ENCODE data around the gene NKD1. TPM values are rescaled to one million over a fixed set of nuclear protein-coding genes. Genes with fewer than 3 reads are reported as not detected.

Gene NKD1
- total RNA-seq, 1 donor from 2014 or later: 1.7 TPM

GRCh38 chr16:50525262-50525661 is 22.9 kb upstream of the NKD1 start:
- no peaks in the 10 kb centered on the region for H3K9me3 ChIP-seq
- no peak for TF ChIP-seq POLR2AphosphoS5 (IDR thresholded peaks at IDR 0.05; ENCODE audit: insufficient read depth in 1 of 2, low read depth in 1 of 2)
- no peak for TF ChIP-seq CTCF (IDR thresholded peaks at IDR 0.05)
- TF ChIP-seq POLR2A (IDR thresholded peaks at IDR 0.05): no peak
- H3K4me1 ChIP-seq: no peaks in the 10 kb centered on the region
- no peaks in the 10 kb centered on the region for H3K27me3 ChIP-seq
- H3K36me3 ChIP-seq: no peaks in the 10 kb centered on the region
- no peak overlapping the region for H3K4me3 ChIP-seq
- H3K27ac ChIP-seq: no peak overlapping the region
- intact Hi-C loops (cut with DNase I): no loop called here
- DNase-seq (ENCODE audit: extremely low spot score in 2 of 2): peak in 1 of 2 donors; percentile 37

- no peaks in the 10 kb centered on the region for H3K27me3 ChIP-seq
- TF ChIP-seq POLR2A (IDR thresholded peaks at IDR 0.05) (no peak), CTCF (IDR thresholded peaks at IDR 0.05) (no peak), POLR2AphosphoS5 (IDR thresholded peaks at IDR 0.05; ENCODE audit: insufficient read depth in 1 of 2, low read depth in 1 of 2) (no peak)
- intact Hi-C loops (cut with DNase I): no loop called here
These were observed 22.5 kb upstream of the NKD1 start for GRCh38 chr16:50525716-50526115.

GRCh38 chr16:50526249-50526648 is 21.9 kb upstream of the NKD1 start:
- peak; percentile 16 to 82 for DNase-seq (ENCODE audit: extremely low spot score in 2 of 2)
- no peaks in the 10 kb centered on the region for H3K36me3 ChIP-seq
- no peaks in the 10 kb centered on the region for H3K4me1 ChIP-seq
- H3K27ac ChIP-seq: no peak overlapping the region
- H3K9me3 ChIP-seq: no peaks in the 10 kb centered on the region
- no peaks in the 10 kb centered on the region for H3K27me3 ChIP-seq
- H3K4me3 ChIP-seq: no peak overlapping the region
- TF ChIP-seq POLR2A (IDR thresholded peaks at IDR 0.05): no peak
- no peak for TF ChIP-seq POLR2AphosphoS5 (IDR thresholded peaks at IDR 0.05; ENCODE audit: insufficient read depth in 1 of 2, low read depth in 1 of 2)
- intact Hi-C loops (cut with DNase I): no loop called here

More at GRCh38 chr16:50525716-50526115, 22.5 kb upstream of the NKD1 start:
- Histone ChIP-seq H3K9me3 (no peaks in the 10 kb centered on the region), H3K36me3 (no peaks in the 10 kb centered on the region), H3K4me1 (no peaks in the 10 kb centered on the region), H3K4me3 (no peak overlapping the region), H3K27ac (no peak overlapping the region)
- DNase-seq (ENCODE audit: extremely low spot score in 2 of 2): peak in 1 of 2 donors; percentile 64

GRCh38 chr16:50526796-50527195 is 21.4 kb upstream of the NKD1 start:
- TF ChIP-seq POLR2A (IDR thresholded peaks at IDR 0.05) (no peak), CTCF (IDR thresholded peaks at IDR 0.05) (no peak), POLR2AphosphoS5 (IDR thresholded peaks at IDR 0.05; ENCODE audit: insufficient read depth in 1 of 2, low read depth in 1 of 2) (no peak)
- H3K9me3 ChIP-seq: no peaks in the 10 kb centered on the region
- no peaks in the 10 kb centered on the region for H3K4me1 ChIP-seq
- no peak overlapping the region for H3K4me3 ChIP-seq
- DNase-seq (ENCODE audit: extremely low spot score in 2 of 2): peak; percentile 40 to 46
- H3K36me3 ChIP-seq: no peaks in the 10 kb centered on the region
- intact Hi-C loops (cut with DNase I): no loop called here
- no peak overlapping the region for H3K27ac ChIP-seq
- no peaks in the 10 kb centered on the region for H3K27me3 ChIP-seq

- Histone ChIP-seq H3K4me3 (no peak overlapping the region), H3K4me1 (no peaks in the 10 kb centered on the region), H3K27ac (no peak overlapping the region), H3K36me3 (no peaks in the 10 kb centered on the region), H3K27me3 (no peaks in the 10 kb centered on the region), H3K9me3 (no peaks in the 10 kb centered on the region)
- intact Hi-C loops (cut with DNase I): no loop called here
- no peak for TF ChIP-seq POLR2AphosphoS5 (IDR thresholded peaks at IDR 0.05; ENCODE audit: insufficient read depth in 1 of 2, low read depth in 1 of 2)
- no peak for TF ChIP-seq POLR2A (IDR thresholded peaks at IDR 0.05)
- no peak for TF ChIP-seq CTCF (IDR thresholded peaks at IDR 0.05)
- DNase-seq (ENCODE audit: extremely low spot score in 2 of 2): no peak
These were observed 19.4 kb upstream of the NKD1 start for GRCh38 chr16:50528820-50529219.

Data from vagina (tissue), 2 donors.